M059J (cell line): Measurements from ENCODE around the gene RNF2. TPM values are rescaled to one million over a fixed set of nuclear protein-coding genes. Genes with fewer than 3 reads are reported as not detected.
"Not testable (repeated sequence)": the region's sequence is repeated elsewhere in the genome, so short reads cannot be mapped to it uniquely, and the experiment has no call there.

Source experiments
- DNase-seq: peaks from one replicate; pipeline ENCODE4 v3.0.0-alpha.2; 2012; ENCODE audit warnings: low read depth
- total RNA-seq: library from RNA; depleted of rRNA; stranded (reverse); fragments of >200 nt; shearing (Covaris generic); gene quantifications from 2 replicates; pipeline ENCODE4 v1.2.3, GENCODE V29; 2014; rRNA removed

Gene RNF2
- 25.0 and 25.4 TPM in 2 replicates for total RNA-seq

GRCh38 chr1:185044981-185045813 is at the start of gene RNF2:
RNF2 (plus strand) TSS chr1:185045558; CDS start chr1:185087554, 41,996 bp downstream.
- peak; percentile 73 for DNase-seq

DNA sequence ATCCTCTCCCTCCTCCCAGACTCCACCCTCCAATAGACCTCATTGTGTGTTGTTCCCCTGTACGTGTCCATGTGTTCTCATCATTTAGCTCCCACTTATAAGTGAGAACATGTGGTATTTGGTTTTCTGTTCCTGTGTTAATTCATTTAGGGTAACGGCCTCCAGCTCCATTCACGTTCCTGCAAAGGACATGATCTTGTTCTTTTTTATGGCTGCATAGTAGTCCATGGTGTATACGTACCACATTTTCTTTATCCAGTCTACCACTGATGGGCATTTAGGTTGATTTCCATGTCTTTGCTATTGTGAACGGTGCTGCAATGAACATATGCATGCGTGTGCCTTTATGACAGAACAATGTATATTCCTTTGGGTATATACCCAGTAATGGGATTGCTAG is 45.4 kb upstream of the RNF2 start:
- DNase-seq = not testable (repeated sequence)

GRCh38 chr1:185001312-185001880 is 44.0 kb upstream of the RNF2 start:
- not testable (repeated sequence) for DNase-seq

- no peak for DNase-seq
Observed at GRCh38 chr1:185008838-185009237, 36.5 kb upstream of the RNF2 start.

DNA sequence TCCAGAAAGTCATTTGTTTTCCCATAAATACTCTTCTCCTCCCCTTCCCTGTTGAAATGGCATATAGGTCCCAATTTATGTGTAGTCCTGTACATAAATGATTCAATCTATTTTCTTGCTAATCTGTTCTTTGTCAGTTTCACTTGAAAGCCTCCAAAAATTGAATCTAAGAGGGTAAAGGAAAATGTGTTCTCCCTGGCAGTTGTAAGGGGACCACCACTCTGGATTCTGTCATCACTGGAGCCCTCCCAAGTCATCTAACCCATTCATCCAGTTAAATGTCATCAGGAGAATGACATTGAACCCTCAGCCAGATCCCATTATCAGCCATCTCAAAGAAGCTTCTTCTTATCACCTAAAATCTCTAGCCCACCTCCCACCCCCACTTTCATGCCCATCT is 35.0 kb upstream of the RNF2 start:
- no peak for DNase-seq

- DNase-seq = no peak
Observed at GRCh38 chr1:185014941-185015340, 30.4 kb upstream of the RNF2 start.

DNA sequence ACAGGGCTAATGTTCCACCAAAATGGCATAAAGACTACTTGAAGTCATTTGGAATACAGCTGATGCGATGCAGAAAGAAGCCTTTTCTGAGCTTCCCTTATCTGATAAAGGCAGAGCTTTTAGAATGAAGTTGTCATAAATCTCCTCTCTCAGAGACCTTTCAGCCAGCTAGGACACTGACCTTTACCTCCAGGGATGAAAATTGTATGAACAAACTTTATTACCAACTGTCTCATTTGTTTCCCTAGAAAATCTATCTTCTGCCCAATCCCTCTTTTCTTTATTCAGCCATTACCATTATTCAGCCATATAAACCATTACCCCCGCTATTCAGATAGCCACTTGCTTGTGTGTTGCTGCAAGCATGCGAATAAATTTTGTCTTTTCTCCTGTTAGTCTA is 29.7 kb upstream of the RNF2 start:
- DNase-seq = no peak

- peak; percentile 38 for DNase-seq
Observed at GRCh38 chr1:185016880-185017279, 28.5 kb upstream of the RNF2 start.

- peak; percentile 90 for DNase-seq
Observed at GRCh38 chr1:185017338-185017737, 28.0 kb upstream of the RNF2 start.

GRCh38 chr1:185017966-185018365 is 27.4 kb upstream of the RNF2 start:
- no peak for DNase-seq

- DNase-seq = no peak
Observed at GRCh38 chr1:185027252-185027882, 18.0 kb upstream of the RNF2 start.

- DNase-seq = no peak
Observed at GRCh38 chr1:185033686-185034085, 11.7 kb upstream of the RNF2 start.

- no peak for DNase-seq
Observed at GRCh38 chr1:185035258-185035657, 10.1 kb upstream of the RNF2 start.

- DNase-seq = no peak
Observed at GRCh38 chr1:185038813-185039376, 6.5 kb upstream of the RNF2 start.

DNA sequence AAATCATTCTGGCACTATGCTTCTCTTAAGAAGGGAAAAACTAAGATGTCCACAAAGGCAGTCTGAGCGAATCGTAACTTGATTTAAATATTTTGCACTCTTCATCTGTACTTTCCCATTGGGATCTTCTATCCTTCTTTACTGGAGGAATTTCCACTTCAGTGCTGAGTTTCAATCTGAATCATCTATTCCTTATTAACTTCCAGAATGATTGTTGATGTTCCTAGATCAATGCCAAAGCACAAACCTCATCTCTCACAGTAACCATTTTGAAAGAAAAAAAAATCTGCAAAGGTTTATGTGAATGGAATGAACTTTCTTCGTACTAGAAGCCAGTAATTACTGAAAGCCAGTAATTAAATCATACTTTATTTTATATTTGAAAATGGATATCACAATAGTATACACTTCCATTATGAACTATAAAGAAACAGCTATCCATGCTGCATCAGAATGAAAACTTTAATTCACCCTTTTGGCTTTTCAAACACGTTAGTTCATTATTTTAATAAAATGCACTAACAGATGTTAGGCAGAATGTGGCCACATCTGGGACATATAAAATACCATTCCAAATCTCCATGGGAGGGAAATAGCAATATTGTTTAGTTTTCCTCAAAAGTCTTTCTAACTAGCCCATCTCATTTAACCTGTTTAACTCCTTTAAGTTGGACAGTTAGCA is 5.5 kb upstream of the RNF2 start:
- DNase-seq = no peak

DNA sequence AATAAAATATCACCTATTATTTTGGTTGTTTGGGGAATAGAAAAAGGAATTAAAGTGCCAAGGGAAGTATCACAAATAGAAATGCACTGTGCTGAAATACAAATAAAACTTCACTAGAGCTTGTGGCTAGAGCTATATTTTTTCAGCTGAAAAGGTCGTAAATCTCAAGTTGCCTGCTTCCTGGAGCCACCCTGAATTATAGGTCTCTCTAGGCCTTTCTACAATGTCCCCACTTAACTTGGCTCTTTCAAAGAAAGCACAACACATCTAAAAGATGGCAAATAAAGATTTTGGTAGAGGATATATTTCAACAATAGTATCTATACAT is 5.0 kb upstream of the RNF2 start:
- DNase-seq = no peak

- no peak for DNase-seq
Observed at GRCh38 chr1:185041742-185042141, 3.6 kb upstream of the RNF2 start.

DNA sequence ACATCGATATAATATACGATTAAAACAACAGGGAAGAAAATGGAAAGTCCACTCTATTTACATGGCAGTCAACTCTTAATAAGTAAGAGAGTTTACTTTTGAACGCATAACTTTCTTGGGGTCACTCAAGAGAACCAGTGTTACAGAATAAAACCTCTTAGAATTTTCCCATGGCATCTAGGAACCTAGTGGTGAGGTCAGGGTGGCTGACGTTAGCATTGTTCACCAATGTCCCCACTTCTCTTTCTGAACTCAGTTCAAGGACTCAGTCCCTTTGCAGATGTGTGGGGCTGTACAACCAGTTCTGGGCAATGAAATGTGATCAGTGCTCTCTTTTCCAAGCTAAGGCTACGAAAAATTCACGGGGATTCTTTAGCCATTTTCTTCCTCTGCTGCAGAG is 2.6 kb upstream of the RNF2 start:
- no peak for DNase-seq

DNA sequence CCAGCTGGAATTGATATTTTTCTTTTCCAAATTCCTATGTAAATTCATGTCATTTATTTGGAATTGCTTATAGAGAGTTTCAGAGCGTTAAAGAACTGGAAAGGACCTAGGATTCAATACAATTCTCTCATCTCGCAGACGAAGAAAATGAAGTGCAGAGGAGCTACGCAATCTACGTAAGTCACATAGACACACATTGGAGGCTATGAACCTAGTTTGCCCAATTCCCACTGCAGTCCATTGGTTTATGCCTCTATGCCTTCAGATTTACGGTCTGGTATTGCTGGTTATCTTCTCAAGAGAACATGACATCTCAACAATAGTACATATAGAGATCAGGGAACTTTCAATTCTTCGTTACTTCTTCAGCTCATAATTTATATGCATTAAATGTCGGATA is 971 bp upstream of the RNF2 start:
- DNase-seq = no peak

GRCh38 chr1:185045814-185046492 is 595 bp downstream of the RNF2 start:
- DNase-seq = peak; percentile 53

DNA sequence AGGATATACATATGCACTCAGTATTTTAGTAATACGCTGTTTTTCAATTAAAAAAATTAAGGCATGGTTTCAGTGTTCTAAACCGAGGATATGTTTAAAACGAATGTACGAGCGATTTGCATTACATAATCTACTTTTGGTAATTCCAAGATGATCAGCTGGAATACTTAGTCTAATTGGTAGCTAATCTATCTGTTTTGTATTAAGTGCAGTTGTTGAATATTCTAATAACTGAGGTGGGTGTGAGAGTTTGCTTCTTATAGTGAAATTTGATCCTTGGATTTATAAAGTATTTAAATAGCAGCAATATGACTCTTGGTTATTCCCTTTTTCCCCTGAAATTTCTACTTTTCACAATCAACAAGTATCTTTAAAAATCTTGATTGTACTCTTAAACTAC is 1.3 kb downstream of the RNF2 start:
- no peak for DNase-seq

GRCh38 chr1:185049670-185050069 is 4.3 kb downstream of the RNF2 start:
- DNase-seq = no peak
